Endothelial cell of umbilical vein (primary cell): Measurements from ENCODE around the gene FBXL4. TPM values are rescaled to one million over a fixed set of nuclear protein-coding genes. Genes with fewer than 3 reads are reported as not detected.

Experiments
- BruUV-seq: library from RNA; stranded (reverse); fragments of 400-500 nt; replicated peaks from 2 replicates; lab custom pipeline; 2021; lab: Mats Ljungman, UMichigan
- CTCF ChIA-PET: fragments of 300-600, 350-600 bp; sonication (Branson Sonifier 250); formaldehyde crosslinking; loops from one replicate; lab custom pipeline; 2021; ENCODE audit warnings: antibody characterized with exemption, inconsistent platforms; lab: Charles Lee
- POLR2A ChIA-PET: fragments of 300-600, 350-600 bp; sonication (Branson Sonifier 250); formaldehyde crosslinking; loops from one replicate; lab custom pipeline; 2021; ENCODE audit warnings: antibody characterized with exemption, inconsistent platforms; lab: Charles Lee
- DNase-seq: peaks from one replicate; pipeline ENCODE4 v3.0.0-alpha.2; 2011; ENCODE audit warnings: low read depth, low spot score
- FAIRE-seq: peaks from 2 replicates; lab custom pipeline; 2011; peaks lifted over from hg19 to GRCh38; lab: Jason Lieb, UNC
- H2AFZ ChIP-seq: 2 replicates; pipeline ENCODE4 v1.6.0; 2012; ENCODE audit warnings: low read depth, low read length, control low read depth, inconsistent platforms
- H3K27ac ChIP-seq: 2 replicates; pipeline ENCODE4 v1.5.1; 2011; ENCODE audit warnings: low read depth, mild to moderate bottlenecking, control low read depth, low read length, moderate library complexity; ENCODE audit not compliant: insufficient read depth
- H3K27me3 ChIP-seq, 2 experiments: 2 replicates each; pipeline versions ENCODE4 v1.6.0 to v1.6.1; 2011; ENCODE audit warnings: low read length in 2 of 2, mixed read lengths in 1 of 2; ENCODE audit not compliant: control insufficient read depth in 2 of 2, insufficient read depth in 2 of 2
- H3K36me3 ChIP-seq, 2 experiments: 2 replicates in 1 of 2; 3 replicates in 1 of 2; pipeline ENCODE4 v1.5.1; 2011; ENCODE audit warnings: low read length in 2 of 2, mild to moderate bottlenecking in 1 of 2, moderate library complexity in 1 of 2; ENCODE audit not compliant: control insufficient read depth in 2 of 2, insufficient read depth in 2 of 2; ENCODE audit errors: extremely low read depth in 1 of 2
- H3K4me1 ChIP-seq: 3 replicates; pipeline ENCODE4 v1.5.1; 2011; ENCODE audit warnings: mild to moderate bottlenecking, low read length; ENCODE audit not compliant: control insufficient read depth, insufficient read depth; ENCODE audit errors: extremely low read depth
- H3K4me2 ChIP-seq: 2 replicates; pipeline ENCODE4 v1.6.1; 2011; ENCODE audit warnings: low read length, control low read depth, mixed read lengths; ENCODE audit not compliant: insufficient read depth
- H3K4me3 ChIP-seq, 3 experiments: fragments of 200-600 bp in 1 of 3; sonication (generic), shearing (Covaris generic) in 1 of 3; replicated peaks in 1 of 3; 2 replicates each; pipeline ENCODE4 v1.5.1; 2011 to 2016; ENCODE audit warnings: control low read depth in 3 of 3, low read length in 3 of 3, mild to moderate bottlenecking in 2 of 3, inconsistent platforms in 1 of 3, low read depth in 1 of 3, moderate library complexity in 1 of 3; ENCODE audit not compliant: insufficient read depth in 1 of 3
- H3K79me2 ChIP-seq: 2 replicates; pipeline ENCODE4 v1.6.0; 2012; ENCODE audit warnings: low read length, inconsistent platforms; ENCODE audit not compliant: control insufficient read depth, insufficient read depth
- H3K9ac ChIP-seq: replicated peaks from 2 replicates; pipeline ENCODE3; 2011; ENCODE audit warnings: low read length, control low read depth; ENCODE audit not compliant: insufficient read depth; ENCODE audit errors: extremely low read depth
- H3K9me1 ChIP-seq: replicated peaks from 3 replicates; pipeline ENCODE4 v1.6.0; 2011; ENCODE audit warnings: mild to moderate bottlenecking, low read length; ENCODE audit not compliant: control insufficient read depth, insufficient read depth; ENCODE audit errors: extremely low read depth
- H3K9me3 ChIP-seq: replicated peaks from 2 replicates; pipeline ENCODE4 v1.5.1; 2012; ENCODE audit warnings: low read length, inconsistent platforms; ENCODE audit not compliant: control insufficient read depth, insufficient read depth
- H4K20me1 ChIP-seq: replicated peaks from 2 replicates; pipeline ENCODE3; 2011; ENCODE audit warnings: mild to moderate bottlenecking, low read length; ENCODE audit not compliant: control insufficient read depth, insufficient read depth; ENCODE audit errors: extremely low read depth
- CTCF ChIP-seq, 2 donors: IDR thresholded peaks; 1 replicate in 1 of 2; 2 replicates in 1 of 2; pipeline ENCODE4 v1.5.1; 2011; ENCODE audit warnings: low read length in 2 of 2, mild to moderate bottlenecking in 2 of 2, moderate library complexity in 2 of 2, control low read depth in 1 of 2, inconsistent platforms in 1 of 2, low read depth in 1 of 2; ENCODE audit not compliant: insufficient read depth in 1 of 2; ENCODE audit errors: extremely low read depth in 1 of 2
- EZH2 ChIP-seq: IDR thresholded peaks from 2 replicates; pipeline ENCODE4 v1.6.1; 2012; ENCODE audit warnings: borderline replicate concordance, low read depth, mild to moderate bottlenecking, moderate library complexity, low read length, inconsistent platforms; ENCODE audit not compliant: severe bottlenecking
- FOS ChIP-seq: IDR thresholded peaks from 2 replicates; pipeline ENCODE4 v1.6.1; 2011; ENCODE audit warnings: mild to moderate bottlenecking, low read length, moderate library complexity, borderline replicate concordance; ENCODE audit not compliant: insufficient read depth
- GATA2 ChIP-seq: IDR thresholded peaks from 2 replicates; pipeline ENCODE4 v1.7.0; 2011; ENCODE audit warnings: low read depth, mild to moderate bottlenecking, moderate library complexity, mixed read lengths, low read length; ENCODE audit not compliant: insufficient read length, insufficient read depth
- JUN ChIP-seq: IDR thresholded peaks from 2 replicates; pipeline ENCODE4 v1.6.1; 2011; ENCODE audit warnings: borderline replicate concordance, low read depth; ENCODE audit not compliant: insufficient read length, insufficient read depth
- MAX ChIP-seq: IDR thresholded peaks from 2 replicates; pipeline ENCODE4 v1.6.1; 2011; ENCODE audit not compliant: insufficient read depth, insufficient read length
- MYC ChIP-seq: IDR thresholded peaks from one replicate; pipeline ENCODE4 v1.6.1; 2011; ENCODE audit warnings: mild to moderate bottlenecking, low read depth, low read length
- POLR2A ChIP-seq: IDR thresholded peaks from 2 replicates; pipeline ENCODE4 v1.6.1; 2012; ENCODE audit warnings: low read depth, mild to moderate bottlenecking, control low read depth, low read length
- POLR2AphosphoS5 ChIP-seq: IDR thresholded peaks from 2 replicates; pipeline ENCODE4 v1.6.1; 2012; ENCODE audit warnings: low read depth, mild to moderate bottlenecking, control low read depth, low read length, moderate library complexity; ENCODE audit not compliant: insufficient read depth
- dilution Hi-C: fragments of 300-500 bp; cut with MboI; formaldehyde crosslinking; loops from one replicate; pipeline ENCODE4 v1.15.0; 2019; ENCODE audit warnings: low sequenced_read_pairs; ENCODE audit not compliant: extremely low pct_ligation_motif_present
- intact Hi-C: fragments of 100-400 bp; cut with micrococcal nuclease; formaldehyde crosslinking; loops from one replicate; pipeline ENCODE4 v1.10.0; 2022
- polyA plus RNA-seq, 4 experiments: library from polyadenylated mRNA; depleted of rRNA in 3 of 4; stranded (reverse) in 3 of 4; unstranded in 1 of 4; fragments of >200 nt; gene quantifications; 2 replicates each; pipeline versions ENCODE4 v1.2.1 to v1.2.3, GENCODE V29; 2011 to 2012; ENCODE audit warnings: missing spikeins in 1 of 4
- total RNA-seq: library from RNA; stranded (reverse); gene quantifications from 2 replicates; pipeline ENCODE4 v1.2.3, GENCODE V29; 2021

The FBXL4 gene
- total and polyA plus RNA-seq, 2 donors (not counting 3 experiments of a cell fraction or from before 2014, with no cell fraction given): 7.0 to 9.8 TPM

- CTCF ChIA-PET: no interaction called here
- H3K79me2 ChIP-seq: no peaks in the 10 kb centered on the region
- BruUV-seq: no TSS peak
Observed at GRCh38 chr6:98838975-98839374, 108.8 kb downstream of the FBXL4 start.

More at GRCh38 chr6:98838975-98839374, 108.8 kb downstream of the FBXL4 start:
- intact Hi-C loops (loop anchor here (10.0 kb wide), 1 partner anchor 756 kb away; no protein-coding TSS in a partner anchor), dilution Hi-C loops (no loop called here)
- TF ChIP-seq MYC (no peak), FOS (no peak), CTCF (IDR thresholded peaks at IDR 0.05; ENCODE audit: extremely low read depth in 1 of 2, insufficient read depth in 1 of 2, low read depth in 1 of 2, low read length in 2 of 2) (no peak), POLR2A (no peak), POLR2AphosphoS5 (no peak), EZH2 (no peak), JUN (no peak), MAX (no peak), GATA2 (no peak)
- peaks cover 74 to 95% of the 10 kb centered on the region in 2 experiments for H3K27me3 ChIP-seq
- no peak for FAIRE-seq
- H3K27ac ChIP-seq: no peak overlapping the region
- H3K4me3 ChIP-seq: no peak overlapping the region
- POLR2A ChIA-PET: no interaction called here
- no peak for DNase-seq
- no peak overlapping the region for H3K9ac ChIP-seq
- H3K4me1 ChIP-seq: no peaks in the 10 kb centered on the region
- H3K36me3 ChIP-seq: no peaks in the 10 kb centered on the region
- H3K9me3 ChIP-seq: no peaks in the 10 kb centered on the region
- H3K4me2 ChIP-seq: no peak overlapping the region
- no peak overlapping the region for H2AFZ ChIP-seq
- no peaks in the 10 kb centered on the region for H3K9me1 ChIP-seq
- no peaks in the 10 kb centered on the region for H4K20me1 ChIP-seq
